OCI-LY3 (cell line): ENCODE measurements around the gene MRPS18B.

Experiments
- EZH2phosphoT487 ChIP-seq: fragments of 200-600 bp; shearing (Covaris generic); IDR thresholded peaks from 2 replicates; pipeline ENCODE4 v1.6.1; 2018; ENCODE audit warnings: antibody characterized with exemption, mixed run types, low read depth
- TF ChIP-seq, protein P1 (sequence below): fragments of 200-600, 300-600 bp; sonication (generic); IDR thresholded peaks from 2 replicates; pipeline ENCODE4 v1.5.1; 2014; ENCODE audit warnings: antibody characterized with exemption, low read length, low read depth

DNA sequence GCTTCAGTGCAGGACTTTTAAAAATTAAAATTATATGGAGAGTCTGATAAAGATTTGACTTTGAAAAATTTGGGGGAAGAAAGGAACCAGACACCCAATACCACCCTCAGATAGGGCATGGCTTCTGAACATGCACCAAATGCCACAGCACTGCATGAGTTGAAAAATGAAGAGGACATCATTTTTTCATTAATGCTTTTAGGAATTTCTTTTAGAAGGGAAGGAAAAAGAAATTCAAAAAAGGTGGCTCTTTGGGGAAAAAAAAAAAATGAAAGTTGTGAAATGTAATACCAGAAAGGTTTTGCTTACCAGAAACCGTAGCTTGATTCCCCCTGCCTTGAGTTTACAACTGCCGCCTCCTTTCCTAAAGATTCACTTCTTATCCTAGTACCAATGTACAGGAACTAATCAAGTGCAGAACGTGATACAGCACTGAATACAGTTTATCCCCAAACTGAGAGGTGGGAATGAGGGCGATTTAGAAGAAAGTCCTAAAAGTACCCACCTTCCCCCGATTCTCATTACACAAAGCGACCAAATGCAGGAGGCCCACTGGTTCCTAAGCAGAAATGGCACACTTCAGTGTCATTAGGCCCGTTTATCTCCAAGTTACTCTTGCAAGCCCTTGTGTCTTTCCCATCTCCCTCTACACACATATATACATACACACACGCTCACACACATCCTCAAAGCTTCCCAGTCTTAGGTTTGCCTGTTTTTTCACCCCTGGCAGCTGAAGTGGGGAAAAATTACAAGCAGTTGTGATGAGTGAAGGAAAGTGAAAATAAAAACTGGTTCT, 3.4 kb upstream of the MRPS18B start:
- TF ChIP-seq, protein P1, sequence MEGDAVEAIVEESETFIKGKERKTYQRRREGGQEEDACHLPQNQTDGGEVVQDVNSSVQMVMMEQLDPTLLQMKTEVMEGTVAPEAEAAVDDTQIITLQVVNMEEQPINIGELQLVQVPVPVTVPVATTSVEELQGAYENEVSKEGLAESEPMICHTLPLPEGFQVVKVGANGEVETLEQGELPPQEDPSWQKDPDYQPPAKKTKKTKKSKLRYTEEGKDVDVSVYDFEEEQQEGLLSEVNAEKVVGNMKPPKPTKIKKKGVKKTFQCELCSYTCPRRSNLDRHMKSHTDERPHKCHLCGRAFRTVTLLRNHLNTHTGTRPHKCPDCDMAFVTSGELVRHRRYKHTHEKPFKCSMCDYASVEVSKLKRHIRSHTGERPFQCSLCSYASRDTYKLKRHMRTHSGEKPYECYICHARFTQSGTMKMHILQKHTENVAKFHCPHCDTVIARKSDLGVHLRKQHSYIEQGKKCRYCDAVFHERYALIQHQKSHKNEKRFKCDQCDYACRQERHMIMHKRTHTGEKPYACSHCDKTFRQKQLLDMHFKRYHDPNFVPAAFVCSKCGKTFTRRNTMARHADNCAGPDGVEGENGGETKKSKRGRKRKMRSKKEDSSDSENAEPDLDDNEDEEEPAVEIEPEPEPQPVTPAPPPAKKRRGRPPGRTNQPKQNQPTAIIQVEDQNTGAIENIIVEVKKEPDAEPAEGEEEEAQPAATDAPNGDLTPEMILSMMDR: no peak
- TF ChIP-seq EZH2phosphoT487: no peak
